Measurements from ENCODE around the gene SNX22. TPM values are rescaled to one million over a fixed set of nuclear protein-coding genes. Genes with fewer than 3 reads are reported as not detected.
"Not testable (repeated sequence)": the region's sequence is repeated elsewhere in the genome, so short reads cannot be mapped to it uniquely, and the experiment has no call there.

Gene SNX22
- total RNA-seq (1 to 10 TPM in 3 of 5 donors, under 1 TPM in 2; 0.58 to 3.7 (median 1.4) TPM), total RNA-seq (0.25 to 1.8 (median 0.85) reads per million in 29 experiments)
- total RNA-seq (2013) = 1.9 TPM

DNA sequence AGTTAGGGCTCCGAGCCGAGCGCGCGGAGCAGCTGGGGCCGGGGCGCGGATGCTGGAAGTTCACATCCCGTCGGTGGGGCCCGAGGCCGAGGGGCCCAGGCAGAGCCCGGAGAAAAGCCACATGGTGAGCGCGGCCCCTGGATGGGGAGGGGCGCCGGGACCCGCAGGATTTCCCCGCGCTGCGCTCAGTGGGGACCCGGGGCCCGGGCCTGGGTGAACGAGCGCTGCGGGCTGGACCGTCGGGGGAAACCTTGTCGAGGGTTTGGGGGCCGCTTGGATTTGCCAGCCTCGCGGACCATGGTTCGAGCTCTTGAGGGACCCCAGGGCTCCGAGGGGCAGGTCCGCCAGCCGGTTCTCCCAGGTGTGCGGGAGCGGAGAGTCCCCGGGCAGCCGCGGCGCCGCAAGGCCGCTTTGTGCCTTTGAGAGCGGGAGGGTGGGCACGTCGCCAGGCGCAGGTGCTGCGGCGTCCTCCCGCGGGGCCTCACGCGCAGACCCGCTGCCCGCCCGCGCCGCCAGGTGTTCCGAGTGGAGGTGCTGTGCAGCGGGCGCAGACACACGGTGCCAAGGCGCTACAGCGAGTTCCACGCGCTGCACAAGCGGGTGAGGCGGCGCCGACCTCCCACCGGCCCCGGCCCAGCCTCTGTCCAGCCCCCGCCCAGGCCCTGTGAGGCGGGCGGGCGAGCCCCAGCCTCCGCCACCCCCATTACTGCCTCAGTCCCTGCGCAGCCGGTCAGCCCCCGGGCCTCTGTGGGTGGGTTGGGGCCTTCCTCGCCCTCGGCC, at the start of gene SNX22:
TSS of gene SNX22 (plus strand) at position 5 of the 780 bp plus-strand sequence. CDS start at position 50, 45 bp downstream.
- Mint-ChIP-seq H3K4me1 (peaks cover 27 to 35% (median 32%) of the 10 kb centered on the region in 3 donors), H3K27ac (peak within 1 kb of the TSS in 1 of 2 donors; percentile 28), H3K27me3 (peaks cover 7 to 14% of the 10 kb centered on the region in 2 donors), H3K9me3 (no peaks in the 10 kb centered on the region), H3K36me3 (peaks cover 11% of the 10 kb centered on the region), H3K4me3 (peak within 1 kb of the TSS; percentile 62 to 79 (median 76))
- CTCF ChIA-PET = no interaction called here
- peaks cover 0 to 33% of the 10 kb centered on the region in 2 experiments for H3K27me3 ChIP-seq (replicated peaks in 1 of 2; ENCODE audit: control insufficient read depth in 2 of 2, extremely low read depth in 1 of 2, insufficient read depth in 2 of 2, low read length in 1 of 2)
- H3K27ac ChIP-seq (ENCODE audit: low read length) = no peak within 1 kb of the TSS
- H3K4me3 ChIP-seq (ENCODE audit: control insufficient read depth in 1 of 2, extremely low read depth in 1 of 2, low read length in 1 of 2) = peak within 1 kb of the TSS; percentile 42 to 67
- peak in 16 of 35 experiments; percentile 21 to 60 (median 32) for DNase-seq
- peaks cover 7 to 44% of the 10 kb centered on the region in 2 experiments for H3K4me1 ChIP-seq (ENCODE audit: control insufficient read depth in 1 of 2, extremely low read depth in 1 of 2, insufficient read depth in 2 of 2, low read length in 2 of 2)
- peak; percentile 12 to 34 (median 30) for ATAC-seq (replicated peaks in 1 of 4)
- POLR2A ChIA-PET = no interaction called here
- whole genome bisulfite sequencing (ENCODE audit: insufficient coverage) = 1% methylated on average over 70 of the region's 83 CpGs
- peaks cover 11 to 26% of the 10 kb centered on the region in 2 donors for H3K36me3 ChIP-seq (ENCODE audit: control insufficient read depth in 2 of 2, extremely low read depth in 1 of 2, insufficient read depth in 1 of 2, low read length in 1 of 2)
- H3K9me3 ChIP-seq = no peaks in the 10 kb centered on the region

GRCh38 chr15:64102497-64102896, 49.0 kb upstream of the SNX22 start:
- peak overlapping the region in 1 of 2 donors; percentile 8 for H3K27ac Mint-ChIP-seq
- H3K27me3 Mint-ChIP-seq = no peaks in the 10 kb centered on the region
- DNase-seq (no peak), ATAC-seq (replicated peaks in 1 of 4) (no peak)
- ChIA-PET CTCF (interaction anchor here in 1 of 2 donors (0.7 kb wide), 1 partner anchor 479 kb away, joined by 3 read pairs; no protein-coding TSS in a partner anchor), POLR2A (interaction anchor here in 1 of 2 donors (0.5 kb wide), 1 partner anchor 1741 kb away, joined by 3 read pairs; no protein-coding TSS in a partner anchor)
- Histone ChIP-seq H3K27ac (ENCODE audit: low read length) (no peak overlapping the region), H3K36me3 (ENCODE audit: control insufficient read depth in 2 of 2, extremely low read depth in 1 of 2, insufficient read depth in 1 of 2, low read length in 1 of 2) (no peaks in the 10 kb centered on the region), H3K27me3 (replicated peaks in 1 of 2; ENCODE audit: control insufficient read depth in 2 of 2, extremely low read depth in 1 of 2, insufficient read depth in 2 of 2, low read length in 1 of 2) (no peaks in the 10 kb centered on the region), H3K9me3 (no peaks in the 10 kb centered on the region), H3K4me1 (ENCODE audit: control insufficient read depth in 1 of 2, extremely low read depth in 1 of 2, insufficient read depth in 2 of 2, low read length in 2 of 2) (peaks cover 5 to 10% of the 10 kb centered on the region in 2 experiments), H3K4me3 (ENCODE audit: control insufficient read depth in 1 of 2, extremely low read depth in 1 of 2, low read length in 1 of 2) (no peak overlapping the region)
- H3K4me3 Mint-ChIP-seq = no peak overlapping the region
- whole genome bisulfite sequencing (ENCODE audit: insufficient coverage) = no CpG with 5 or more reads among the region's 2 CpGs
- H3K36me3 Mint-ChIP-seq = peaks cover 19% of the 10 kb centered on the region
- peaks cover 62 to 74% (median 72%) of the 10 kb centered on the region in 3 donors for H3K4me1 Mint-ChIP-seq
- no peaks in the 10 kb centered on the region for H3K9me3 Mint-ChIP-seq

DNA sequence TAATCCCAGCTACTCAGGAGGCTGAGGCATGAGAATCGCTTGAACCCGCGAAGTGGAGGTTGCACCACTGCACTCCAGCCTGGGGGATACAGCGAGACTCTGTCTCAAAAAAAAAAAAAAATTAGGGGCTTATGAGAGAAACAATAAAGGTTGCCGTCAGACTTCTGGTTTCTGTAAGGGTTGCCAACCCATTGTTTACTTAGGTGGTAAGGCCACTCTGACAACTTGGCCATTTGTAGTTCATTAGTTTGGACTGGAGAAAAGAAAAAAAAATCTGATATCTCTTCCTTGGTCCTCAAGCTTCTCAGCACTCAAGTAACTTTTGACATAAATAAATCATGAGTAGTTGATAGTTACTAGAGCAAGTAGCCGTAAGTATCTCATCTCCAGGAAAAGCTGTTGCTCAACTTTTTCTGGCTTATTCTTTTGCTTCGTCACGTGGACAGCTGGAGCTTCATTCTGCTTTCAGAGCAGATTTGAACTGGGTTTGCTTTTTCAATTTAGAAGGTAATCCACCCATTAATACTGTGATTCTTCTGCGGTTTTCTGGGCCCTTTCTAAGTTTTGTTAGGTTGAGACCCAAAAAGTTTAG, 46.3 kb upstream of the SNX22 start:
- H3K27me3 Mint-ChIP-seq = no peaks in the 10 kb centered on the region
- Histone ChIP-seq H3K4me1 (ENCODE audit: control insufficient read depth in 1 of 2, extremely low read depth in 1 of 2, insufficient read depth in 2 of 2, low read length in 2 of 2) (peaks cover 3 to 8% of the 10 kb centered on the region in 2 experiments), H3K36me3 (ENCODE audit: control insufficient read depth in 2 of 2, extremely low read depth in 1 of 2, insufficient read depth in 1 of 2, low read length in 1 of 2) (no peaks in the 10 kb centered on the region), H3K27me3 (replicated peaks in 1 of 2; ENCODE audit: control insufficient read depth in 2 of 2, extremely low read depth in 1 of 2, insufficient read depth in 2 of 2, low read length in 1 of 2) (no peaks in the 10 kb centered on the region), H3K4me3 (ENCODE audit: control insufficient read depth in 1 of 2, extremely low read depth in 1 of 2, low read length in 1 of 2) (no peak overlapping the region), H3K27ac (ENCODE audit: low read length) (no peak overlapping the region), H3K9me3 (no peaks in the 10 kb centered on the region)
- H3K4me3 Mint-ChIP-seq = no peak overlapping the region
- CTCF ChIA-PET = interaction anchor here (0.6 to 0.7 kb wide), 3 partner anchors 9 to 20 kb away, joined by 4 to 6 read pairs (median 5); partner anchors contain the start of gene SNX1 (in 1 of the 2)
- H3K36me3 Mint-ChIP-seq = peaks cover 10% of the 10 kb centered on the region
- no peak overlapping the region for H3K27ac Mint-ChIP-seq
- H3K4me1 Mint-ChIP-seq = peaks cover 60 to 64% (median 61%) of the 10 kb centered on the region in 3 donors
- POLR2A ChIA-PET = no interaction called here
- ATAC-seq (replicated peaks in 1 of 4) (no peak), DNase-seq (no peak)
- no peaks in the 10 kb centered on the region for H3K9me3 Mint-ChIP-seq
- 100% methylated on average over 5 of the region's 9 CpGs for WGBS (ENCODE audit: insufficient coverage)

GRCh38 chr15:64107337-64107736, 44.2 kb upstream of the SNX22 start:
- Histone ChIP-seq H3K36me3 (ENCODE audit: control insufficient read depth in 2 of 2, extremely low read depth in 1 of 2, insufficient read depth in 1 of 2, low read length in 1 of 2) (peaks cover 0 to under 1% of the 10 kb centered on the region in 2 donors), H3K4me3 (ENCODE audit: control insufficient read depth in 1 of 2, extremely low read depth in 1 of 2, low read length in 1 of 2) (no peak overlapping the region), H3K27ac (ENCODE audit: low read length) (no peak overlapping the region), H3K27me3 (replicated peaks in 1 of 2; ENCODE audit: control insufficient read depth in 2 of 2, extremely low read depth in 1 of 2, insufficient read depth in 2 of 2, low read length in 1 of 2) (no peaks in the 10 kb centered on the region), H3K4me1 (ENCODE audit: control insufficient read depth in 1 of 2, extremely low read depth in 1 of 2, insufficient read depth in 2 of 2, low read length in 2 of 2) (peaks cover 10 to 17% of the 10 kb centered on the region in 2 experiments), H3K9me3 (no peaks in the 10 kb centered on the region)
- H3K4me1 Mint-ChIP-seq = peaks cover 59 to 71% (median 66%) of the 10 kb centered on the region in 3 donors
- no peak for ATAC-seq (replicated peaks in 1 of 4)
- H3K9me3 Mint-ChIP-seq = no peaks in the 10 kb centered on the region
- H3K4me3 Mint-ChIP-seq = no peak overlapping the region
- peaks cover 11% of the 10 kb centered on the region for H3K36me3 Mint-ChIP-seq
- ChIA-PET POLR2A (no interaction called here), CTCF (interaction anchor here in 1 of 2 donors (0.6 kb wide), 1 partner anchor 48 kb away, joined by 5 read pairs; no protein-coding TSS in a partner anchor)
- no peak for DNase-seq
- H3K27ac Mint-ChIP-seq = no peak overlapping the region
- H3K27me3 Mint-ChIP-seq = no peaks in the 10 kb centered on the region
- WGBS (ENCODE audit: insufficient coverage) = no CpG with 5 or more reads among the region's 1 CpG

- H3K36me3 ChIP-seq (ENCODE audit: control insufficient read depth in 2 of 2, extremely low read depth in 1 of 2, insufficient read depth in 1 of 2, low read length in 1 of 2) = peaks cover 8 to 26% of the 10 kb centered on the region in 2 donors
- not testable (repeated sequence) for H3K9me3 Mint-ChIP-seq; H3K27ac ChIP-seq (ENCODE audit: low read length); DNase-seq; H3K4me3 ChIP-seq (ENCODE audit: control insufficient read depth in 1 of 2, extremely low read depth in 1 of 2, low read length in 1 of 2); H3K4me3 Mint-ChIP-seq; H3K27me3 Mint-ChIP-seq; ATAC-seq (replicated peaks in 1 of 4); H3K27me3 ChIP-seq (replicated peaks in 1 of 2; ENCODE audit: control insufficient read depth in 2 of 2, extremely low read depth in 1 of 2, insufficient read depth in 2 of 2, low read length in 1 of 2); H3K9me3 ChIP-seq
- peaks cover 27% of the 10 kb centered on the region for H3K36me3 Mint-ChIP-seq
- peaks cover 43 to 61% (median 54%) of the 10 kb centered on the region in 3 donors for H3K4me1 Mint-ChIP-seq
- H3K4me1 ChIP-seq (ENCODE audit: control insufficient read depth in 1 of 2, extremely low read depth in 1 of 2, insufficient read depth in 2 of 2, low read length in 2 of 2) = peaks cover 10 to 15% of the 10 kb centered on the region in 2 experiments
- POLR2A ChIA-PET = interaction anchor here in 1 of 2 donors (0.7 kb wide), 1 partner anchor 500 kb away, joined by 3 read pairs; no protein-coding TSS in a partner anchor
- CTCF ChIA-PET = interaction anchor here in 1 of 2 donors (1.2 to 1.3 kb wide), 2 partner anchors 14 to 43 kb away, joined by 3 read pairs; partner anchors contain the start of gene SNX1
- H3K27ac Mint-ChIP-seq = peak overlapping the region in 1 of 2 donors; percentile 56
- 80% methylated on average over 2 of the region's 4 CpGs for WGBS (ENCODE audit: insufficient coverage)
Observed at GRCh38 chr15:64110108-64110701, 41.3 kb upstream of the SNX22 start.
